ENCODE results near the gene SH3BGR.

The SH3BGR gene

DNA sequence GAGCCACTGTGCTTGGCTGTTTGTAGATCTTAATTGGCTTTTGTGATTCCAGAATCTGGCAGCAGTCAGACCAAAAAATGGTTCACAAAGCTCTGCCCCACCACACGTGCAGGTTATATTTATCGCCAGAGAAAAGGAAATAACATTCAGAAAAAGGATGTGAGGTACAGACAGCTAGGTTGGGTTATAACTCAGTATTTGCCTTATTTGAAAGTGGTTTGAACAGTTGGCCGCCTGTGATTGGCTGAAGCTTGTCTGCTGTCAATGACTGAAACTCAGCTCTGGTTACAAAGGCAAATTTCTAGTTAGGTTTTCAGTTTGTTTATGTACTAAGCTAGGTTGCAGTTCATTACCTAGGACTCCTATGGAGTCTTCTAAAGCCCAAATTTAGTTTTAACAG is 9.6 kb downstream of the SH3BGR start:
- no peak for DNase-seq

DNA sequence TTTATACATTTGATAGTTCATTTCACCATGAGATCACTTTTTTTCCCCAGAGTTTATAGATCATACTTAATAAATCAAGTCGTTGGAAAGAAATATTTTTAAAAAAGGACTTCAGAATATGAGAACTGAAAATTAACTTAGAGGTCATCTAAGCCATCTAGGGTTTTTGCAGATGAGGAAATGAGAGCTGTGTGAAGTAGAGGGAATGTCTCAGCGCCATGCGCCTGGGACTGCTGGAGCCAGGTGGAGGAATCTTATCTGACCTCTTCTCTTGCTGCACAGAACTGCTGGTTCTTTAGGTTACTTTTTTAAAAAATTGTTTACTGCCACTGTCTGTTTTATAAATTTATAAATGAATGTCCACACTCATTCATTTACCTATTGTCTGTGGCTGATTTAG is 11.5 kb downstream of the SH3BGR start:
- no peak for DNase-seq

DNA sequence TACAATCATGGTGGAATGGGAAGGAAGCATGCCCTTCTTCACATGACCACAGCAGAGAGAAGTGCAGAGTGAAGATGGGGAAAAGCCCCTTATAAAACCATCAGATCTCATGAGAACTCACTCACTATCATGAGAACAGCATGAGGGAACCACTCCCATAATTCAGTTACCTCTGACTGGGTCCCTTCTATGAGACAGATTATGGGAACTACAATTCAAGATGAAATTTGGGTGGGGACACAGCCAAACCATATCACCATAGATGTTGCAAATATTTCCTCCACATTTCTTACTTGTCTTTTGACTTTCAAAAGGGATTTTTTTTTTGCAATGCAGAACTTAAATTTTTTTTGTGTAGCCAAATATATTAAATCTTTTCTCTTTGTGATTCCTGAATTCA is 14.8 kb downstream of the SH3BGR start:
- no peak for DNase-seq

DNA sequence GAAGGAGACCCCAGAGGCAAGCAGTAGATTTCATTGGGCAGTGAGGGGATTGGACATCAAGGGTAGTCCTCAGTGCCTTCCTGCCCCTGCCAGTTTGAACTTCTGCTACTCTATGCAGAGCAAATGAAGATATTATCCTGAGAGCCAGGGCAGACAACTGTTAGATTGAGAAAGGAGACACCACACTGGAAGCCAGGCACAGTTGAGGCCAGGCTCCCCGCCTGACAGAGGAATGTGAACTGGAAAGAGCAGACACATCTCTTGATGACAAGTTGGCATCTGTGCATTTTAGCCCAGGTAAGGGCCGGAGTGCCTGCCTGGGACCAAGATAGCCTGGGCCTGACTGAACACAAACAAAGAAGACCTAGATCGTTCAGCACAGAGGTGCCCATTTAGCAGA is 16.0 kb downstream of the SH3BGR start:
- no peak for DNase-seq

DNA sequence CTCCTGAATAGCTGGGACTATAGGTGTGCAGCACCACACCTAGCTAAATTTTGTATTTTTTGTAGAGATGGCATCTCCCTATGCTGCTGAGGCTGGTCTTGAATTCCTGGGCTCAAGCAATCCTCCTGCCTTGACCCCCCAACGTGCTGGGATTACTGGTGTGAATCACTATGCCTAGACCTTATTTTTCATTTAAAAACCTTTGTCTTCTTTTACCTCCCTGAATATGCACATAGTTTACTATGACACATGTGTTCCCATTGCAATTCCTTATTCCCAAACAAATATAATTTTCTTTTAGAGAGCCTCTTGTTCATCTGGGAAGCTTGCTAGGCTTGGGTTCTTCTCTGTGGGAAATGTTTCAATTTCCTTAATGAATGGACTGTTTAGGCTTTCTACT is 16.8 kb downstream of the SH3BGR start:
- no peak for DNase-seq

DNA sequence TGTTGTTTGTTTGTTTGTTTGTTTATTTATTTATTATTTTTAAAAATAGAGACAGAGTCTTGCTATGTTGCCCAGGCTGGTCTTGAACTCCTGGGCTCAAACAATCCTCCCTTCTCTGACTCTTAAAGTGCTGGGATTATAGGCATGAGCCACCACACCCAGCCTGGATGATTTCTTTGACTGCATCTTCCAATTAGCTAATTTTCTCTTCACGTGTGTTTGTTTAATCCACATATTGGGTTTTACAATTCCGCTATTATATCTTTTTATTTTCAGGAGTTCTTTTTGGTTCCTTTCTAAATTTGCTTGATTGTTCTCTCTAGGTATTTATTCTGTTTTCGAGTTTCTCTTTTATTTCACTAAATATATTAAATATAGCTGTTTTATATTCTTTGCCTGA is 19.8 kb downstream of the SH3BGR start:
- no peak for DNase-seq

DNA sequence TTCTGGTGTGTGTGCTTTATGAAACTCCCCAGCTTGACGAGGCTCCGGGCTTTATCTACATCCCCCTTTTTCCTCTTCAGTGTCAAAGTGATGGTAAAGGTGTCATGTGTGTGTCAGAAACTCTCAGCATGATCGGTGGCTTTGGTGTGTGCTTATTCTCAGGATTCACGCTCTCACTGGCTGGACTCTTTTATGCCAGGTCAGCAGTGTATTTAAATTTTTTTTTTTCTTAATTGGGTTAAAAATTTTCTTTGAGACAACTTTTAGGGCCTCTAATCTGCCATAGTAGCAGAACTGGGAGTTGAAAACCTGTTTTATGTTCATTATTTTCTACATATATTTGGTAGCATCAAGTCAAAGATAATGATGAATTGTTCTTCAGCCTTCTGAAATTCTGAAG is 21.0 kb downstream of the SH3BGR start:
- no peak for DNase-seq

DNA sequence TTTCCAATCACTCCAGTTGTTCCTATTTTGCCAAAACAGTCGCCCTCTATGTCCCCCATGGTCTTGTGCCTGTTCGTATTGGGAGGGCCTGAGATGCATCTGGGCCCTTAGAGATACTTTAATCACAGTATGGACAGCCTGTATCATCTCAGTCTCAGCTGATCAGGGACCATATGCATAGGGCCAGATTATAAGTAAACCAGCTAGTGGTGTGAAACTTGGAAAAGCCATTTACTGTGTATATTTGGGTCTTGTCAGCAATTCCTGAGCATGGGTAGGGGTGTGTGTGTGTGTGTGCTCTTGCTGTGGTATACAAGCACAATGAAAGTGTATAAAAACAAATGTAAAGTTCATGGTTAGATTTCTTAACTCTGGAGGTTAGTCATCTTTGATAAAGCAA is 22.8 kb downstream of the SH3BGR start:
- DNase-seq = no peak

DNA sequence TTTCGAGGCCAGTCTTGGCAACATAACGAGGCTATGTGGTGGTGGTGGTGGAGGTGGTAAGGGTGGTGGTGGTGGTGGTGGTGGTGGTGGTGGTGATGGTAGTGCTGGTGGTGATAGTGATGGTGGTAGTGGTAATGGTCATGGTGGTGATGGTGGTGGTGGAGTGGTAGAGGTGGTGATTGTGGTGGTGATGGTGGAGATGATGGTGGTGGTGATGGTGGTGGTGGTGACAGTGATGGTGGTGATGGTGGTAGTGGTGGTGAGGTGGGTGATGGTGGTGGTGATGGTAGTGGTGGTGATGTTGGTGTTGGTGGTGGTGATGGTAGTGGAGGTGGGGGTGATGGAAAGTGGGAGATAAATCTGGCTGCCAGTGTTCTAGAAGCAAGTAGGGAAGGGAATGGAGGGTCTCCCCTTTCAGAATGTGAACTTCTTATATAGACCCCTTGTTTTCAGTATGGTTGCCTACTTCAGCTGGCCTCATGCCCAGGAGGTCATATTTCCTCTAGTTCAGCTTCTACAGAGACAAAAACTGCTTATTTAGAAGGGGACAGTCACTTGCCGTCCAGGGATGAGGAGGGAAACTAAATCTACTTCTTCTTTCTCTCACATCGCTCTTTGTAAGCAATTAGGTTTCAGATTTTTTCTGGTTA is 27.5 kb downstream of the SH3BGR start:
- no peak for DNase-seq

DNA sequence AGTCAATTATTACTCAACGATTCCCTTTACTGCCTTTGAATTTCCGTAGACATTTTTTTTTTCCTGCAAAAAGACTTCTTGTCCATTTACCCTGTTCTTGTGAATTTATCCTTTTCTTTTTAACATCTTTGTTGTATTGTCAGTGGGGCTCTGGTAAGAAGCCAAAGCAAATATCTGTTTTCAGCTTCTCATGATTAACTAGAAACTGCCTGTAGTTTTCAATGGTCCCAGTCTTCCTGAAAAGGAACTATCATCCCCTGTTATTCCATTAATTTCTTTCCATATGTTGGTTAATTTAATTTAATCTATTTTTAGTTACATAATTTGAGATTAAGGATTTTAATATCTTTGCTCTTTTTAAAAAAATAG is 28.0 kb downstream of the SH3BGR start:
- no peak for DNase-seq

DNA sequence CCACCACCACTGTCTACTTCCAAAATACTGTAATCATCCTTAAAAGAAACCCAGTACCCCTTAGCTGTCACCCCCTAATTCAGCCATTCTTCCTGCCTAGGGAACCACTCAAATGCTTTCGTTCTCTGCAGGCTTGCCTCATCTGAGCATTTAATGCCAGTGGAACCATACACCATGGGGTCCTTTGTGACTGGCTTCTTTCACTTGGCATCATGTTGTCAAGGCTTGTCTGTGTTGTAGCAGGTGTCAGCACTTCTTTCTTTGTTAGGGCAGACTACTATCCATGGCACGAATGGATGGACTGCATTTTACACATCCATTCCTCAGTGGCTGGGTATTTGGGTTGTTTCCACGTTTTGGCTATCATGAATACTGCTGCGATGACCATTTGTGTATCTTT is 28.5 kb downstream of the SH3BGR start:
- DNase-seq = no peak

DNA sequence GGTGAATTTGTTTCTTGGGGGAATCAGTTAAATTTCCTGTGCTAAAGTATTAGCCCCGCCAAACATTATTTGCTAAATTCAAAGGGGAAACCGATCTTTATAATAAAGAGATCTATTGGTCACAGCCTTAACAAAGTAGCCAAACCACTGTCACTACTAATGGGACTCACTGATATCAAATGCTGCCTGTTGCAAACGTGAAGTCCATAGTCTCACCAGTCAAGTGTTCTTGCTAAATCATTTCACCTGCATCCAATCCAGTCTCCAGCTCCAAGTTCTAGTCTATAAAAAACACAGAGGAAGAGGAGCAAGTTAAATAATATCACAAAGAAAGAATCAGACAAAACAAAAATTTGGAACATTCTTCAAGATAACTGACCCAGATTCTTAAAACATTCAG is 30.1 kb downstream of the SH3BGR start:
- no peak for DNase-seq

DNA sequence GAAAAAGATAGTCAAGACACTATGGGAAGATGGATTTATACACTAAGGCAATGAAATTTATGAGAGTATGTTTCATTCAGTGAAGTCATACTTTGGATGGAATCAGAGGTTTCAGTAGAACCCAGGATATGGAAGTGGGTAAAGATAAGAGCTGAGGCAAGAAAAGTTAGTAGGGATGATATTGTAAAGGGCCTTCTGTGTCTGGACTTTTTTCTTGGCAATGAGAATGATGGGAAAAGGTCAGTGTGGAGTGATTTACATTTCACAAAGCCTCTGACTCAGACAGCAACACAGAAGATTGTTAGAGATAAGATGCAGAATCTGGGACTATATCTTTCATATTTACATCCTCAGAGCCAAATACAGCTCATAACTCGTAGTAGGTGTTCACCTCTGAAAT is 32.1 kb downstream of the SH3BGR start:
- no peak for DNase-seq

DNA sequence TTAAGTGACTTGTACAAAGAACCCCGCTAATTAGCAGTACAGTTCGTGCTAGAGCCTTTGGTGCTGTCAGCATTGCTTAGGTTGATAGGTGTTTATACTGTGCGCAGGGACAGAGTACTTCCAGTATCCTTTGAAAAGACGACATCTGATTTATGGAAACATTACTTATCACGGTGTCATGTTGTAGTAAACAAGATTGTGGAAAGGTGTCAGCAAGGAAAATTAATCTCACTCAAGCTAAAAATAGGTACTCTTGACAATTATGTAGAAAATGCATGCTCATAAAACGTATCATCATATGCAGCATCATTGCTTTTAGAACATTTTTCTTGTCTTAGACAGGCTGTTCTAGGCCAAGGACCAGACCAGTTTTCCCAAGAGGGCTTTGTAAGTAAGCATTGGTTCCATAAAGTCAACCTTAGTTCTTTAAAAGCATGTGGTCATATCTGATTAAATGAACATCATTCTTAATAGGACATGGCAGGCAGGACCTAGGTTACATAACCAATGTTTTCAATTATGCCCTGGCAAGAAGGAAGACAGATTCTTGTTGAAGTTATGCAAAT is 33.0 kb downstream of the SH3BGR start:
- no peak for DNase-seq

DNA sequence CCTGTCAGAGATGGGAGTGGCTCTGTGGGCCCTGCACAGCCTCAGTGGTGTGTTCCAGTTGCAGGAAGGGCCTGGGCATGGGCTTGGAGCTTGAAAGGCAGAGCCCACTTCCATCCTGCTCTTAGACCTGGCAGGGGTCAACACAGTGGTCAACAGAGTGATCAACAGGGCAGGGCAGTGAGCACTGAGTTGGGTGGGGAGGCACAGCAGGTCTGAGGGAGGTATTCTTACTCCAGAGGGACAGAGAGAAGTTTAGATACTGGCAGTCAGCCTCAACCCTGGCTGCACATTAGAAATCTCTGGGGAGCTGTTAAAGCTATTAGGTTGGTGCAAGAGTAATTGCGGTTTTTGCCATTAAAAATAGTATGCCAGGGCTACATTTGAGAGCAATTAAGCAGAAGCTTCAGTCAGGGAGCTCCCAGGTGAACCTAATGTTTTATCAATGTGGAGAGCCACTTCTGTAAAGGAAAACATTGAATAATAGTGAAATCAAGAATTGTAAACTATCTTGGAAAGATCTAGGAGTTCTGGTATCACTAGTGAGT is 37.7 kb downstream of the SH3BGR start:
- no peak for DNase-seq

DNA sequence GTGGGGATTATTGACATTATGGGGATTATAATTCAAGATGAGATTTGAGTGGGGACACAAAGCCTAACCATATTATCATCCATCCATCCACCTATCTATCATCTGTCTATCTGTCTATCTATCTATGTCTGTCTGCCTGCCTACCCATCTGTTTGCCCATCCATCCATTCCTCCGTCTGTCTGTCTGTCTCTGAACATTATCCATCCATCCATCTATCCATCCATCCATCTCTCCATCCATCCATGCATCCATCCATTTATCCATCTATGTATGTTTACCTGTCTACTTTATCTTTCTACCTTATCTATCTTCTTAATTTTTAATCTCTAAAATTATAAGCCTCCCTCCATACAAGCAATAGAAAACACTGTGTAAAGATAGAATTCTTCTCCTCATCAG is 47.4 kb downstream of the SH3BGR start:
- no peak for DNase-seq

DNA sequence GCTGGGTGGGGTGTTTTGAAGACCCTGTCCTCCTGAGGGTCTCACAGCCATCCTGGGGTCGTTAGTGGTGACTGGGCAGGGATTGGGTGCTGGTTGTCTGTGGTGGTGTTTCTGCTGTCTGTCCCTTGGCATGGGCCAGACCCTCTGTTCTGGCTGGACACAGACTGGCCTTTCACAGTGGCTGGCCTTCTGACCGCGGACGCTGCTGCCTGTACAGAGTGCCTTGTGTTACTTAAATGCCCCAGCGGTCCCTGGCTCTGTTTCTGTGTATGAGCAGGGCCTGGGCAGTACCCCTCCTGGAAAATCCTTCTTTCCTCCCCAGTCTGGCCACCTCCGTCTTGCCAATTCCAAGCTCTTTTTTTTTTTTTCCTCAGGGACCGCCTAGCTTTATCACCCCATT is 50.9 kb downstream of the SH3BGR start:
- DNase-seq = no peak

DNA sequence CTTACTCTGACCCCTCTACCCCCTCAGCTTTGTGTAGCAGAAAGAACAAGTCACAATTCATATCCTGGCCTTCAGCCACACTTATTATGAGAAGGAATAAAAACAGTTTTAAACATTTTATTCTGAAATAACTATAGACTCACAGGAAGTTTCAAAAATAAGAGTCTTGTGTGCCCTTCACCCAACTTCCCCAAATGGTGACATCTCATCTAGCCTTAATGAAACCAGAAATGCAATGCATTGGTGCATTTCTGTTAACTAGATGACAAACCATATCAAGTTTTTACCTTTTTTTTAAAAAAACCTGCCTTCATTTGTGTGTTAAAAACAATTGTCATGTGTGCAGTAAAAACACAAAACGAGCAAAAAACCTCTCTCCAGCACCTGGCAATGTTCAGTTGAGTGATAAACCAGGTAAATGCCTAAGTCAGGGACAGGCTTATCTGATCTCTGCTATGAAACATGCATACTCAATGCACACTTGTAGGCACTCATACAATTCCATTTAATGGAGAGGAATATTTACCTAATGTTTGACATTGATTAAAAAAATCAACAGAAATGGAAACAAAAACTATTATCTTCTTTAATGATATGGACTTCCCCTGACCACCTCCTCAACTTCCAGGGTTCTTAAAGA is 51.5 kb downstream of the SH3BGR start:
- no peak for DNase-seq

DNA sequence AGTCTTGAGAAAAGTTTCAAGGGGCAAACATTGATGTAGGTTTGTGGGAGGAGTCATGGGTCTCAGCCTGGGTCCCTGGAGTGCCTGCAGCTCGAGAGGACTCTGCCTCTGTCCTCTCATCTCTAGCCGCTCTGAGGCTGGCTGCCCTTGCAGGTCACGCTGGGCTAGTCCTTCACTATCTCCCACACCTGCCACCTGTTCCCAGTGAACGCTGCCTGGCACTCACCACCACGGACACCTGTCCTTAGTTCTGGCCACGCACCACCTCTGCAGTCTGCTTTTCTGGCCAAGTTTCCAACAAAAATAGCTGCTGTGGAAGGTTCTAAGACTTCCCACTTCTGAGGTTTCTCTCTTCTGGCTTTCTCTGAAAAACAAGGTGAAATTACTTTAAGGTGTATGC is 52.5 kb downstream of the SH3BGR start:
- DNase-seq = no peak

DNA sequence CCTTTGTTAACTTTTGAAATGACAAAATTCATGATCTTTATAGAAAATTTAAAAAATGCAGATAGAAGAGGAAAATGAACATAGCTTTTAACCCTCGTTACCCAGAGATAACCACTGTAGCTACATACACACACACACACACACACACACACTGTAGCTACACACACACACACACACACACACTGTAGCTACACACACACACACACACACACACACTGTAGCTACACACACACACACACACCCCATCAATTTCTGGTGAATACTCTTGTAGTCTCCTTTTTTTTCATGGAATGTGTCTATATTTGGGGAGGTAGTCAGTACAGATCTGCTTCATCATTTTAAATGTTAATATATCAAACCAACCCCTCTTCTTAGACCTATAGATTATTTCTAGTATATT is 58.5 kb downstream of the SH3BGR start:
- DNase-seq = no peak

DNA sequence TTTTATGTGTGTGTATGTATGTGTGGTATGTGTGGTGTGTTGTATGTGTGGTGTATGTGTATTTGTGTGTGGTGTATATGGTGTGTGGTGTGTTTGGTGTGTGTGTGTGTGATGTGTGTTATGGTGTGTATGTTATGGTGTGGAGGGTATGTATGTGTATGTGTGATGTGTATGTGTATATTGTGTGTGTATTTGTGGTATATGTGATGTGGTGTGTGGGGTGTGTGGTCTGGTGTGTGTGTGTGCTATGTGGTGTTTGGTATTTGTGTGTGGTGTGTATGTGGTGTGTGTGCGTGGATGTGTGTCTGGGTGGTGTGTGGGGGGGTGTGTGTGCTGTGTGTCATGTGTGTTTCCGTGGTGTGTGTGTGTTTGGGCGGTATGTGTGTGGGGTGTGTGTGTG is 59.3 kb downstream of the SH3BGR start:
- DNase-seq = no peak

DNA sequence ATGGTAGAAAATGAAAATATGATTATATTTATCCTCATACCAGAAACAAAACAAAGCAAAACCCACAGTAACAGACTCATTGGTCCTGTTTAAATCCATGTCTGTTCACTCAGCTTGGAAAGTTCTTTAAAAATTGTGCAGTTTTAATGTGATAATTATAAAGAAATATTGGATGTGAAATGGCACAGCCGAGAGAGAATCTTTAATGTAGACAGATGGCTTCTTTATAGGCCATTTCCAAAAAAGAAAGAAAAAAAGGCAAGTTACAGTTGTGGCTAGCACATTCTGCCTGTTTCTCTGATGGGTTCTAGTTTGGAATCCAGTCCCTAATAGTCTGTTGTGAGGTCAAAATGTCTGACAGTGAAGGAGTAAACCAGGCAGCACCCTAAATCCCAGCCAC is 62.0 kb downstream of the SH3BGR start:
- DNase-seq = no peak

DNA sequence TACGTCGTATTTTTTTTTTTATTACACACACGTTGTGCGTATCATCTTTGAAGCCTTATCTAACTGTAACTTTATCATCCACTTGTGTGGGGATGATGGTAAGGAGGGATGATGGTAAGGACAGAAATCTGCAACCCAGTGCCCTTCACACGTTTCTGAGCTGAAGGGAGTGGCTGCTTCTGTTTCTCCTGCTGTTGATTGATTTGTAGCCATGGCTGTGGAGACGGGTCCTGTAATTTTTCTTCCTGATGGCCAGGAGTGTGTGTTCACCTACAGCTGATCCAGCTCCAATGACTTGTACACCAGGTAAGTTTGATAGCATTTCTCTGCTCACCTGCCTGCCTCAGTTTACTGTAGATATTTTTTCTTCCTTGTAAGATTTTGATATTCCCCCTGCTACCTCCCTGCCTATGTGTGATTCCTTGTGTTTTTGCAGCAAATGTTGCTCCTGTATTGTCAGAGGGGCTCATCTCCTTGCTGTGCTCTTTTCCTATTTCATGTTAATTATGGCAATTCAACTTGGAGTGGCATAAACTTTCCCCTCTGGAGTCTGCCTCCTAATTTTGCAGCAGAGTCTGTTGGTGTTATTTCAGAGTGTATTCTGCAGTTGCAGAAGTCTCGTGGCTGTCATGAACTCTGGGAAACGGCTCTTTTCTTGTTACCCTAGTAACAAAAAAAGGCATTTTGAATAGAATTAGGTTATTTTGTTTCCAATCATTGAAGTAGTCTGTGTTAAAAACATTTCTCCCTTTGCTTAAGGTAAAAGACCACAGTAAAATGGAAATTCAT is 64.1 kb downstream of the SH3BGR start:
- no peak for DNase-seq

Data from T-helper 9 cell (primary cell).